Neutrophil (primary cell): ENCODE data around the gene SEC14L1.

Experiments used
- H3K27ac ChIP-seq: fragments of 200-600 bp; sonication (generic); 2 replicates; pipeline ENCODE4 v1.5.1; 2016; ENCODE audit warnings: mild to moderate bottlenecking, moderate library complexity
- H3K27me3 ChIP-seq: fragments of 200-600 bp; sonication (generic); 2 replicates; pipeline ENCODE4 v1.6.0; 2016; ENCODE audit warnings: mild to moderate bottlenecking
- H3K36me3 ChIP-seq: fragments of 200-600 bp; sonication (generic); 2 replicates; pipeline ENCODE4 v1.5.1; 2017
- H3K4me1 ChIP-seq, 2 experiments: fragments of 200-600 bp in 1 of 2; sonication (generic) in 1 of 2; 1 replicate in 1 of 2; 2 replicates in 1 of 2; pipeline versions ENCODE4 v1.5.1 to v1.6.1; 2013 to 2016; ENCODE audit warnings: low read depth in 1 of 2, low read length in 1 of 2, mild to moderate bottlenecking in 1 of 2, moderate library complexity in 1 of 2; ENCODE audit not compliant: control insufficient read depth in 1 of 2, insufficient read depth in 1 of 2
- H3K4me3 ChIP-seq, 2 experiments: fragments of 200-600 bp in 1 of 2; sonication (generic) in 1 of 2; 1 replicate in 1 of 2; 2 replicates in 1 of 2; pipeline ENCODE4 v1.5.1; 2013 to 2016; ENCODE audit warnings: low read depth in 1 of 2, low read length in 1 of 2, mild to moderate bottlenecking in 1 of 2, moderate library complexity in 1 of 2
- H3K9me3 ChIP-seq: fragments of 200-600 bp; sonication (generic); 2 replicates; pipeline ENCODE4 v1.5.1; 2016
- TF ChIP-seq, protein P1 (sequence below): fragments of 200-600 bp; sonication (generic); IDR thresholded peaks from 2 replicates; pipeline ENCODE4 v1.5.1; 2016; ENCODE audit warnings: antibody characterized with exemption

The SEC14L1 gene

GRCh38 chr17:77228816-77229215 lies 88.0 kb downstream of the SEC14L1 start:
- no peak overlapping the region for H3K4me3 ChIP-seq
- no peaks in the 10 kb centered on the region for H3K4me1 ChIP-seq
- H3K27ac ChIP-seq, result no peak overlapping the region
- TF ChIP-seq, protein P1, sequence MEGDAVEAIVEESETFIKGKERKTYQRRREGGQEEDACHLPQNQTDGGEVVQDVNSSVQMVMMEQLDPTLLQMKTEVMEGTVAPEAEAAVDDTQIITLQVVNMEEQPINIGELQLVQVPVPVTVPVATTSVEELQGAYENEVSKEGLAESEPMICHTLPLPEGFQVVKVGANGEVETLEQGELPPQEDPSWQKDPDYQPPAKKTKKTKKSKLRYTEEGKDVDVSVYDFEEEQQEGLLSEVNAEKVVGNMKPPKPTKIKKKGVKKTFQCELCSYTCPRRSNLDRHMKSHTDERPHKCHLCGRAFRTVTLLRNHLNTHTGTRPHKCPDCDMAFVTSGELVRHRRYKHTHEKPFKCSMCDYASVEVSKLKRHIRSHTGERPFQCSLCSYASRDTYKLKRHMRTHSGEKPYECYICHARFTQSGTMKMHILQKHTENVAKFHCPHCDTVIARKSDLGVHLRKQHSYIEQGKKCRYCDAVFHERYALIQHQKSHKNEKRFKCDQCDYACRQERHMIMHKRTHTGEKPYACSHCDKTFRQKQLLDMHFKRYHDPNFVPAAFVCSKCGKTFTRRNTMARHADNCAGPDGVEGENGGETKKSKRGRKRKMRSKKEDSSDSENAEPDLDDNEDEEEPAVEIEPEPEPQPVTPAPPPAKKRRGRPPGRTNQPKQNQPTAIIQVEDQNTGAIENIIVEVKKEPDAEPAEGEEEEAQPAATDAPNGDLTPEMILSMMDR, result no peak
- peaks cover 4% of the 10 kb centered on the region for H3K9me3 ChIP-seq
- H3K36me3 ChIP-seq, result no peaks in the 10 kb centered on the region
- peaks cover 4% of the 10 kb centered on the region for H3K27me3 ChIP-seq

DNA sequence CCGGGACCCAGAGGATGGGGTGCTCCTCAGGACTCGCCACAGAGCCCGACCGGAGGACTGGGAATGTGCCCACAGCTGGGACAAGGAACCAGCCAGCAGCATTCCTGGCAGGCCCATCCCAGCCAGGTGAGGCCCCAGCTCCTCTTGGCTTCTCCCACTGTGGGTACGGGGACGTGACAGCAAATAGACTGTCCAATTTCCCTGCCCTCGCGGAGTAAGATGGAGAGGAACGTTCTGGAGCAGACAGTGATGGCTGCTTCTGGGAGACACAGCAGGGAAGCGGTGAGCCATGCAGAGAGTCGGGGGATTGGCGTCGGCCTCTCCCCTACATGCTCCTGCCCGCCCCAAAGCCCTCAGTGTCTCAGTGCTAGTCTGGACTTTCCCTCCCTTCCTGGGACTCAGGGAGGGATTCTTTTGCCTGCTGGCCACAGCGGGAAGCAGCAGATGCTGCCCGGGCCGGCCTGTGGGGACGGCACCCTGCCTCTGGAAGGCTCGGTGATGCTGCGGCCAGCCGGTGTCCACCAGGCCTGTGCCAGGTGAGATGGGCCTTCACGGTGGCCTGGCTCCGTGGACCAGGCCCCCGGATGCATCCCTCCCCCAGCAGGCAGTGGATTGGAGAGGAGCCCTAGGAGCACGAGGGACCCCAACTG lies 89.1 kb downstream of the SEC14L1 start:
- H3K9me3 ChIP-seq, result peaks cover 3% of the 10 kb centered on the region
- no peaks in the 10 kb centered on the region for H3K4me1 ChIP-seq
- H3K4me3 ChIP-seq, result no peak overlapping the region
- peaks cover 14% of the 10 kb centered on the region for H3K27me3 ChIP-seq
- no peaks in the 10 kb centered on the region for H3K36me3 ChIP-seq
- no peak overlapping the region for H3K27ac ChIP-seq
- TF ChIP-seq, protein P1, result no peak

- no peaks in the 10 kb centered on the region for H3K9me3 ChIP-seq
- H3K4me3 ChIP-seq, result no peak overlapping the region
- no peak overlapping the region for H3K27ac ChIP-seq
- peaks cover 2 to 4% of the 10 kb centered on the region in 2 experiments for H3K4me1 ChIP-seq
- no peaks in the 10 kb centered on the region for H3K36me3 ChIP-seq
- TF ChIP-seq, protein P1, result no peak
- H3K27me3 ChIP-seq, result peaks cover 19% of the 10 kb centered on the region
These were observed 89.7 kb downstream of the SEC14L1 start for GRCh38 chr17:77230436-77230830.

DNA sequence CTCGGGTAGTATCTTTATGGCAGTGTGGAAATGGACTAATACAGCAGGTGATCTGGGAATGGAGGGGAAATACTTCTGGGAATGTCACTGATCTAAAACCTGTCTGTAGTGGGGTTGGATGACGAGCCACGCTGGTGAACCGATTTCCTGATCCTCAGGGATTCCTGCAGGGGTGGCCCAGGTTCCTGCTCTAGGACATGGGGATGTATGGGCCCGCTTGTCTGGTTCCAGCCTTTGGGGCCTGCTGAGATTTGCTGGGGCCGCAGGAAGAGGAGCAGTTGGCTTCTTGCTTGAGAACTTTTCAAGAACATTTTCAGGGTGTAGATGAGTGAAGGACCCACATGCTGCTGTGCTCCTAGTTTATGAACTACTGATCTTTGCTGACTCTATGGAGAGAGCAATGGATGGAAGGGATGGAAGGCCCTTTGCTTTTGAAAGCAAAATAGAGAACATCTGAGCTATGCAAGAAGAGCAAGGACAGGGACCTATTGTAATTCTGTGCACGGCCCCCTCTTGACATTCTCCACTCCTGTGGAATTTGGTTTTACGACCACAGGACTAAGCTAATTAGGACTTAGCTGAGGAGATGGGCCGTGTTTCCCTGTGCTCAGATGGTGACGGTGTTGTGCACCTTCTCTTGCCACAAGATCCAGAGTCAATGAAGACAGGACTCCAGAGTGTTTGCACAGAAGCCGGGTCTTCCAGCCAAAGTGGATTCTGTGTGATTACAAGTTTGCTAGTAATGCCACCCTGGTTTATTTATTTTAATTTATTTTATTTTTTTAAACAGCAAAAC lies 90.5 kb downstream of the SEC14L1 start:
- H3K36me3 ChIP-seq, result no peaks in the 10 kb centered on the region
- TF ChIP-seq, protein P1, result no peak
- H3K27me3 ChIP-seq, result peaks cover 28% of the 10 kb centered on the region
- H3K9me3 ChIP-seq, result no peaks in the 10 kb centered on the region
- no peak overlapping the region for H3K27ac ChIP-seq
- peaks cover 5 to 9% of the 10 kb centered on the region in 2 experiments for H3K4me1 ChIP-seq
- no peak overlapping the region for H3K4me3 ChIP-seq

DNA sequence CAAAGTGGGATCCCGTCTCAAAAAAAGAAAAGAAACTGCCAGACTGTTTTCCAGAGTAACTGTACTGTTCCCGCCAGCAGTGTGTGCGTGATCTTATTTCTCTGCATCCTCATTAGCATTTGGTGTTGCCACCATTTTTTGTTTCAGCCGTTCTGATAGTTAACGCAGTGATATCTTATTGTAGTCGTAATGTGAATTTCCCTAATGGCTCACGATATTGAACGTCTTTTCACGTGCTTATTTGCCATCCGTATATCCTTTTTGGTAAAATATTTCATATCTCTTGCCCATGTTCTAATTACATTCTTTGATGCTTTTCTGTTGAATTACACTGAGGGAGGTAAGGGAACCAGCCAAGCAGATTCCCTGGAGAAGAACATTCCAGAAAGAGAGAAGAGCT lies 92.4 kb downstream of the SEC14L1 start:
- Histone ChIP-seq H3K27me3 (peaks cover 29% of the 10 kb centered on the region), H3K27ac (no peak overlapping the region), H3K4me3 (no peak overlapping the region), H3K36me3 (no peaks in the 10 kb centered on the region), H3K9me3 (no peaks in the 10 kb centered on the region), H3K4me1 (peaks cover 5 to 9% of the 10 kb centered on the region in 2 experiments)
- TF ChIP-seq, protein P1, result no peak
